Stimulated activated CD4-positive, alpha-beta T cell treated with anti-CD3 and anti-CD28 coated beads, Interleukin-15, amount 100 ng/mL, for 1 hour (primary cell): ENCODE measurements around the gene PICK1.

Experiments
- DNase-seq, 2 donors: peaks; one replicate each; pipeline ENCODE4 v3.0.0-alpha.2; 2020; ENCODE audit warnings: low read depth in 1 of 2, low spot score in 1 of 2

Gene PICK1

DNA sequence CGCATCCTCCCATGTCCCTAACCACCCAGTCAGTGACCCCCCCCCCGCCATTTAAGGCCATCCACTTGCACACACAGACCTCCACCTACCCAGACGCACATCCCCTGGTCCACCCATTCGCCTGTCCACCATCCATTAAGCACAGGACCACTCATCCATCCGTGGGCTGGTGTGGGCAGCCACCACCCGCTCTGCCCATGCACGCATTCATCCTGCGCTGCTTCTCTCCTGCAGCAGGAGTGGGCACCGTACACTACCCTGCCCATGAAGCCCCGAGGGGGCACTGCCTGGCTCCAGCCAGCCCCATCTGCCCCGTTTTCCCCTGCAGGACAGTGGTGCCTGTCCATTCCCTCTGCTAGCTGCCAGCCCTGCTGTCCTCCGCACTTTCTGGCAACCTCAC lies 30.7 kb downstream of the PICK1 start:
- no peak for DNase-seq

GRCh38 chr22:38088629-38089473 lies 31.6 kb downstream of the PICK1 start:
- no peak for DNase-seq

- DNase-seq: no peak
Measured at GRCh38 chr22:38089474-38089851, 32.3 kb downstream of the PICK1 start.

GRCh38 chr22:38097058-38097457 lies 39.9 kb downstream of the PICK1 start:
- DNase-seq: no peak

DNA sequence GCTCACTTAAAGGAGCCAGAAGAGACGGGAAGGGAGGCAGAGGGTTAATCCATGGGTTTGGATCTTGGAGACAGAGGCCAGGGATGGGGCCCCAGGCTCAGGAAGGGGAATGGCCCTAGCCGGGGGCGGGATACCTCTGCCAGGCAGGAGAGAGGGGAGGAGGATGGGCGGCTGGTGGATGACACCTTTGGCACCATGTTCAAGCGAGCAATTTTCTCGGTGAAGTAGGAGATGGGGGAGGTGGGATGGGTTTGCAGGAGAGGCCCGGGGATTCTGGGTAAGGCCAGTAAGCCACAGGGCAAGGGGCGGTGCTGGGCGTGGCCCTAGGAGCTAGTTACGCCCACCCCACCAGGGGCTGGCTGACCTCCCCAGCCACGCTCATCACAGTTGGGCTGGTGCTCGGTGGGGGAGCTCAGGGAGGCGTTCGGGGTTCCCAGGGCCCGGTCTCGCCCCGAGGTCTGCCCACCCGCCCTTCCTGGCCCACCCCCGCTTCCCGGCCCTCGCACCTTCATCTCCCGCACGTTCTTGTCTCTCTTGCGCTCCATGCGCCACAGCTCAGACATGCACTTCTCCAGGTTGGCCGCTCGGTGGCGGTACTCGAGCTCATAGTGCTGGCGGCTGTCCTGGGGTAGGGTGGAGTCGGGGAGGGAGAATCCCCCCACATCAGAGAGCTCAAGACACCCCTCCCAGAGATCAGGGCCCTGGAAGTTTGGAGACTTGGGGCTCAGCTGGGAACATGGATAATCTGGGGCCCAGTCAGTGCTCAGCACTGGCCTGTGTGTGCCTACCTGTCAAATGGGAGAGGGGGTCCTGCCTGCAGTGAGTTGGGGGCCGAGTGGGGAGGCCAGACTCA lies 40.6 kb downstream of the PICK1 start:
- no peak for DNase-seq

DNA sequence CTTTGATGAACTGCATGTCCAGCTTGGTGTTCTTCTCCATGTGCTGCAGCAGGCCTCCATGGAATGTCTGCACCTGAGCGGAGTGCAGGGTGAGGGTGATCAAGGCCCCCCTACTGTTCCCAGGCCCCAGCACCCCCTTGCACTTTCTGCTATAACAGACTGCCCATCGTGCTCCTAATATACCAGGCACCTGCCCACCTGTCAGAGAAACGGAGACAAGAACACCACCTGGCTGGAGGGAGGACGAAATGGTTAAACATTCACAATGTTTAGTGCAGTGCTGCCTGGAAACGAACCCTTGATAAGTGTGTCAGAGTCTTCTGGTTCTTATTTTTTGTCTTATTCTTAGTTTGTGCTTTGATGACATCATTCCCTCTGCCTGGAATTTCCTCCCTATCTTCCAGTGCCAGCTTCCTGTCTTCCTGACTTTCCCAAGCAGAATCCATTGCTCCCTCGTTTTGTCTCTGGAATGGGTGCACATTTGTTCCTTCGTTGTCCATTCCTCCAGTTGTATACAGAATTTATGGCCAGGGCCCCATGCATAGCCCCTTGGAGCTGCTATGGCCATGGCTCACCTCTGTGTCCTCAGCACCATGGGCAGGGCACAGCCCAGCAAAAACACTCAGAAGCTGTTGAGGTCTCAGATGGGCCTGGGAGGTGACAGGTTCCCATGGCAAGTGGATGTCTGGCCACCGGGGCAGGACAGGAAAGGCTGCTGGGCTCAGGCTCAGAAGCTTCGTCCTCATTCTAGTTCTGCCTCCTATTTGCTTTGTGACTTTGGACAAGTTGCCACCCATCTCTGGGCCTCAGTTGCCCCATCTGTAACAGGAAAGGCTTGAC lies 41.4 kb downstream of the PICK1 start:
- no peak for DNase-seq

DNA sequence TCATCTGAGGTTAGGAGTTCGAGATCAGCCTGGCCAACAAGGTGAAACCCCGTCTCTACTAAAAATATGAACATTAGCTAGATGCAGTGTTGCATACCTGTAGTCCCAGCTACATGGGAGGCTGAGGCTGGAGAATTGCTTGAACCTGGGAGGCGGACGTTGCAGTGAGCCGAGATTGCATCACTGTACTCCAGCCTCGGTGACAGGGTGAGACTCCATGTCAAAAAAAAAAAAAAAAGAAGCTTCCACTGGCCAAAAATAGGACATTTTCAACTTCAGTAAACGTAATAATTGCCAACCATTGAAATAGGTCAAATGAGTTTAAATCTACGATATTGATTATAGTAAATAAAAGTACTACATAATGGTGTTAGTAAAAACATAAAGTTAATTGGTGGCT lies 46.4 kb downstream of the PICK1 start:
- DNase-seq: no peak

GRCh38 chr22:38104084-38104483 lies 46.9 kb downstream of the PICK1 start:
- DNase-seq: no peak

GRCh38 chr22:38106814-38107578 lies 49.8 kb downstream of the PICK1 start:
- no peak for DNase-seq

- DNase-seq: no peak
Measured at GRCh38 chr22:38107692-38108515, 50.7 kb downstream of the PICK1 start.

- DNase-seq: no peak
Measured at GRCh38 chr22:38108561-38109319, 51.5 kb downstream of the PICK1 start.

- no peak for DNase-seq
Measured at GRCh38 chr22:38109371-38110001, 52.3 kb downstream of the PICK1 start.

DNA sequence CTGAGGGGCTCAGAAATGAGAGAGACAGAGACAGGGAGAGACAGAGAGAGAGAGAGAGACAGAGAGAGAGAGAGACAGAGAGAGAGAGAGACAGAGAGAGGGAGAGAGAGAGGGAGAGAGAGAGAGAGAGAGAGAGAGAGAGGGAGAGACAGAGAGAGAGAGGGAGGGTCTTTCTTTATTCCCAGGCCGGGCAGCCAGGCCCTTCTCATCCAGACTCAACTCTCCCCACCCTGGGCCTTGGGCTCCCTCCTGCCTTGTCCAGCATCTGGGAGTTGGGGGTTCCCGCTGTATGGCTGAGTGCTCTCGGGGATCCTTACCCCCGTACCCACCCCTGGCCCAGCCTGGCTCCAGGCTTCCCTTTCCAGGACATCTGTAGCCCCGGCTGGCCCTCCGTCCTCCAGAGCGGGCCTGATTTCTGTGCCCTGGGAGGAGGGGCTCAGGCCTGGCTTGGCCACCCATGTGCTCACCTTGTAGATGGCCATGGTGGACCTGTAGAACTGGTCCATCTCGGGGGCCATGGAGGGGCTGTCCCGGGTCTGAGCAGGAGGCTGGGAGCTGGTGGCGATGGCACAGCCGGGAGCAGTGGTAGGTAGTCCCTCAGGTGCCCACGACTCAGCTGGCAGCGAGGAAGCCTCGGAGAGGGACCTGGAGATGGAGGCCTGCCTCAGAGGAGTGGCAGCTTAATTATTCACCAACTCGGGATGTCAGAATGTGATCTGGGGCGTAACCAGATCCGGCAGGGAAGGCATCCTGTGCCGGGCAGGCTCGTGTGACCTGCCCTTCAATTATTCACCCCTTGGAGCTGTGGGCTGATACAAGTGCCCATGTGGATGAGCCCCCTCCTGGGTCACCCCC lies 53.0 kb downstream of the PICK1 start, which contains the start of gene BAIAP2L2:
BAIAP2L2 (minus strand) TSS at position 677 of the 855 bp plus-strand sequence; CDS start at position 518, 159 bp downstream.
- no peak for DNase-seq

GRCh38 chr22:38110863-38111852 lies 54.0 kb downstream of the PICK1 start:
- no peak for DNase-seq

- DNase-seq: no peak
Measured at GRCh38 chr22:38111925-38112355, 54.7 kb downstream of the PICK1 start.

GRCh38 chr22:38112381-38112780 lies 55.2 kb downstream of the PICK1 start:
- no peak for DNase-seq
